K562 (cell line): ENCODE results near the gene RILP. TPM values are rescaled to one million over a fixed set of nuclear protein-coding genes. Genes with fewer than 3 reads are reported as not detected.

ENCODE experiments used
- ATAC-seq: fragments of 200-7000 bp; cut with Tn5 transposase; 3 replicates; pipeline ENCODE4 v1.9.1; 2020; ENCODE audit warnings: moderate library complexity
- BruUV-seq: library from RNA; stranded (reverse); fragments of 400-500 nt; replicated peaks from 2 replicates; lab custom pipeline; 2021; lab: Mats Ljungman, UMichigan
- CTCF ChIA-PET: fragments of 300-600 bp; formaldehyde crosslinking; extraction: SDS; loops from one replicate; lab custom pipeline; 2021; ENCODE audit warnings: low intra/inter-chr PET ratio; lab: Yijun Ruan, JAX
- POLR2A ChIA-PET: fragments of 300-600, 350-650 bp; sonication (Branson Sonifier 250); formaldehyde crosslinking; extraction: SDS; loops from one replicate; lab custom pipeline; 2021; ENCODE audit warnings: antibody characterized with exemption, inconsistent platforms; lab: Yijun Ruan, JAX
- DNase-seq, 4 experiments: peaks; one replicate each; pipeline versions ENCODE4 v3.0.0 to v3.0.0-alpha.2; 2011 to 2018; ENCODE audit warnings: low spot score in 3 of 4, mixed read lengths in 3 of 4; ENCODE audit errors: extremely low read depth in 1 of 4
- FAIRE-seq: peaks from 2 replicates; lab custom pipeline; 2011; peaks lifted over from hg19 to GRCh38; lab: Jason Lieb, UNC
- H2AFZ ChIP-seq: 2 replicates; pipeline ENCODE4 v1.6.0; 2011; ENCODE audit warnings: low read depth, low read length, control low read depth, inconsistent platforms
- H3K27ac ChIP-seq: fragments of 200-600 bp; 3 replicates; pipeline ENCODE4 v1.8.0; 2011; ENCODE audit warnings: low read depth, mild to moderate bottlenecking, control low read depth, inconsistent platforms, low read length, moderate library complexity, mixed read lengths; ENCODE audit errors: extremely low read depth
- H3K27me3 ChIP-seq, 2 experiments: fragments of 300-600 bp in 1 of 2; 2 replicates in 1 of 2; 3 replicates in 1 of 2; pipeline versions ENCODE4 v1.6.0 to v1.8.0; 2011; ENCODE audit warnings: inconsistent platforms in 2 of 2, low read length in 2 of 2, mild to moderate bottlenecking in 1 of 2, mixed read lengths in 1 of 2, moderate library complexity in 1 of 2; ENCODE audit not compliant: control insufficient read depth in 2 of 2, insufficient read depth in 2 of 2
- H3K36me3 ChIP-seq: fragments of 300-600 bp; 3 replicates; pipeline ENCODE4 v1.8.0; 2011; ENCODE audit warnings: mild to moderate bottlenecking, low read length, inconsistent platforms; ENCODE audit not compliant: control insufficient read depth, insufficient read depth
- H3K4me1 ChIP-seq, 2 experiments: fragments of 200-600 bp in 1 of 2; replicated peaks in 1 of 2; 2 replicates in 1 of 2; 3 replicates in 1 of 2; pipeline versions ENCODE4 v1.5.1 to v1.8.0; 2011; ENCODE audit warnings: inconsistent platforms in 2 of 2, low read length in 2 of 2, mild to moderate bottlenecking in 1 of 2, mixed read lengths in 1 of 2, moderate library complexity in 1 of 2; ENCODE audit not compliant: control insufficient read depth in 2 of 2, insufficient read depth in 2 of 2
- H3K4me2 ChIP-seq: 2 replicates; pipeline ENCODE4 v1.6.1; 2011; ENCODE audit warnings: low read length, control low read depth, inconsistent platforms, mixed read lengths; ENCODE audit not compliant: insufficient read depth
- H3K4me3 ChIP-seq: fragments of 200-600 bp; sonication (generic), shearing (Covaris generic); 2 replicates; pipeline ENCODE4 v1.5.1; 2016; ENCODE audit warnings: control low read depth, inconsistent platforms
- H3K79me2 ChIP-seq: fragments of 200-600 bp; 3 replicates; pipeline ENCODE4 v1.8.0; 2011; ENCODE audit warnings: low read length, inconsistent platforms; ENCODE audit not compliant: control insufficient read depth, insufficient read depth
- H3K9ac ChIP-seq, 2 experiments: 2 replicates each; pipeline versions ENCODE4 v1.6.0 to v1.6.1; 2011; ENCODE audit warnings: low read depth in 2 of 2, low read length in 2 of 2, control low read depth in 1 of 2, inconsistent platforms in 1 of 2, mild to moderate bottlenecking in 1 of 2, mixed read lengths in 1 of 2; ENCODE audit not compliant: insufficient read depth in 1 of 2
- H3K9me1 ChIP-seq: one replicate; pipeline ENCODE4 v1.6.0; 2011; ENCODE audit warnings: inconsistent platforms, mild to moderate bottlenecking, low read length, moderate library complexity; ENCODE audit not compliant: control insufficient read depth, insufficient read depth
- H3K9me3 ChIP-seq: replicated peaks from 2 replicates; pipeline ENCODE4 v1.5.1; 2011; ENCODE audit warnings: low read depth, low read length, inconsistent platforms; ENCODE audit not compliant: control insufficient read depth, insufficient read depth
- H4K20me1 ChIP-seq: replicated peaks from 2 replicates; pipeline ENCODE4 v1.6.1; 2011; ENCODE audit warnings: low read length, inconsistent platforms, mixed read lengths; ENCODE audit not compliant: control insufficient read depth, insufficient read depth
- FOXA3 ChIP-seq, 2 experiments: fragments of 450-650 bp in 1 of 2; sonication (generic) in 1 of 2; formaldehyde crosslinking; IDR thresholded peaks in 1 of 2; conservative IDR thresholded peaks in 1 of 2; 2 replicates each; pipeline versions ENCODE4 v1.4.0 to v1.8.0; 2020 to 2022; ENCODE audit warnings: mild to moderate bottlenecking in 2 of 2, missing genetic modification reagents in 1 of 2
- MCM3 ChIP-seq: fragments of 450-650 bp; IDR thresholded peaks from 2 replicates; pipeline ENCODE4 v1.6.1; 2016
- NFATC3 ChIP-seq: fragments of 450-650 bp; IDR thresholded peaks from 2 replicates; pipeline ENCODE4 v1.6.1; 2017; ENCODE audit warnings: mild to moderate bottlenecking
- NFYB ChIP-seq: IDR thresholded peaks from 2 replicates; pipeline ENCODE4 v1.6.1; 2011; ENCODE audit warnings: mild to moderate bottlenecking, moderate library complexity; ENCODE audit not compliant: insufficient read length; ENCODE audit errors: extremely low read depth
- NONO ChIP-seq, 2 experiments: fragments of 200-400 bp in 1 of 2; fragments of 450-650 bp in 1 of 2; formaldehyde crosslinking in 1 of 2; IDR thresholded peaks; 2 replicates each; pipeline ENCODE4 v1.6.1; 2017; ENCODE audit warnings: low read depth in 2 of 2, mild to moderate bottlenecking in 2 of 2, moderate library complexity in 2 of 2, low read length in 1 of 2
- PATZ1 ChIP-seq: fragments of 250-450 bp; sonication (Bioruptor Pico); IDR thresholded peaks from 2 replicates; pipeline ENCODE4 v1.5.0; 2020; ENCODE audit warnings: mild to moderate bottlenecking, borderline replicate concordance
- PRMT5 ChIP-seq: sonication (generic); formaldehyde crosslinking; IDR thresholded peaks from 2 replicates; pipeline ENCODE4 v1.5.0; 2020; ENCODE audit warnings: missing genetic modification reagents
- SNIP1 ChIP-seq: fragments of 450-650 bp; IDR thresholded peaks from 2 replicates; pipeline ENCODE4 v1.7.1; 2017; ENCODE audit warnings: low read depth, mild to moderate bottlenecking
- SRF ChIP-seq, 2 experiments: fragments of 250-450, 450-650 bp in 1 of 2; sonication (Bioruptor Pico) in 1 of 2; sonication (generic) in 1 of 2; formaldehyde crosslinking; IDR thresholded peaks; 2 replicates each; pipeline versions ENCODE4 v1.5.0 to v1.5.1; 2020 to 2022; ENCODE audit warnings: mild to moderate bottlenecking in 1 of 2, missing genetic modification reagents in 1 of 2
- ZNF174 ChIP-seq: fragments of 250-450 bp; sonication (Bioruptor Pico); IDR thresholded peaks from 2 replicates; pipeline ENCODE4 v1.4.0; 2020; ENCODE audit warnings: mild to moderate bottlenecking
- ZNF263 ChIP-seq: sonication (generic); formaldehyde crosslinking; IDR thresholded peaks from 2 replicates; pipeline ENCODE4 v1.8.0; 2022; ENCODE audit warnings: mild to moderate bottlenecking, missing genetic modification reagents, borderline replicate concordance
- WGBS: fragments of 100-300 bp; shearing (Covaris generic); methylation state at CpG from one replicate; pipeline ENCODE4 v1.1.6; 2016; ENCODE audit warnings: low coverage, mixed read lengths; ENCODE audit not compliant: insufficient coverage; ENCODE audit errors: missing lambda C conversion rate; 5-methylcytosine and 5-hydroxymethylcytosine counted together
- in situ Hi-C: fragments of 300-500 bp; cut with MboI; formaldehyde crosslinking; loops from 4 replicates; pipeline ENCODE4 v1.15.0; 2018; ENCODE audit warnings: inconsistent platforms, mixed read lengths
- intact Hi-C: fragments of 100-400 bp; cut with micrococcal nuclease; formaldehyde crosslinking; loops from 2 replicates; pipeline ENCODE4 v1.14.2; 2022
- polyA plus RNA-seq, 8 experiments: library from polyadenylated mRNA; depleted of rRNA in 4 of 8; stranded (reverse) in 5 of 8; unstranded in 3 of 8; fragments of >200 nt; fragmentation: Nextera tagmentation in 2 of 8; fragmentation: Illumina TruSeq in 1 of 8; extraction: Ambion mirVana in 2 of 8; extraction: Trizol in 1 of 8; gene quantifications; 2 replicates each; pipeline versions ENCODE4 v1.2.1 to v1.2.3, GENCODE V29; 2011 to 2014; ENCODE audit warnings: inconsistent platforms in 1 of 8, missing spikeins in 1 of 8
- total RNA-seq, 7 experiments: library from RNA; depleted of rRNA in 6 of 7; stranded (reverse); fragments of >200 nt in 6 of 7; fragmentation: Illumina TruSeq in 2 of 7; extraction: Trizol in 2 of 7; gene quantifications; 2 replicates each; pipeline versions ENCODE4 v1.2.1 to v1.2.3, GENCODE V29; 2011 to 2021; ENCODE audit warnings: low replicate concordance in 1 of 7
- TF ChIP-seq, protein P1 (sequence below), 3 experiments: IDR thresholded peaks in 2 of 3; conservative IDR thresholded peaks in 1 of 3; 2 replicates each; pipeline ENCODE4 v1.5.1; 2011 to 2012; ENCODE audit warnings: low read length in 3 of 3, mild to moderate bottlenecking in 3 of 3, control low read depth in 2 of 3, improper control_type of control experiment in 1 of 3, inconsistent platforms in 1 of 3, low read depth in 1 of 3, mixed read lengths in 1 of 3, moderate library complexity in 1 of 3; ENCODE audit not compliant: insufficient read depth in 2 of 3
- TF ChIP-seq, protein P2 (sequence below): sonication (generic); formaldehyde crosslinking; IDR thresholded peaks from 2 replicates; pipeline ENCODE4 v1.8.0; 2022; ENCODE audit warnings: mild to moderate bottlenecking, missing genetic modification reagents

The RILP gene
- total and polyA plus RNA-seq, 9 of the 15 experiments (the other 6 are each of a cell fraction or from before 2014, with no cell fraction given) = 0.75 to 54.9 (median 27.8) TPM

DNA sequence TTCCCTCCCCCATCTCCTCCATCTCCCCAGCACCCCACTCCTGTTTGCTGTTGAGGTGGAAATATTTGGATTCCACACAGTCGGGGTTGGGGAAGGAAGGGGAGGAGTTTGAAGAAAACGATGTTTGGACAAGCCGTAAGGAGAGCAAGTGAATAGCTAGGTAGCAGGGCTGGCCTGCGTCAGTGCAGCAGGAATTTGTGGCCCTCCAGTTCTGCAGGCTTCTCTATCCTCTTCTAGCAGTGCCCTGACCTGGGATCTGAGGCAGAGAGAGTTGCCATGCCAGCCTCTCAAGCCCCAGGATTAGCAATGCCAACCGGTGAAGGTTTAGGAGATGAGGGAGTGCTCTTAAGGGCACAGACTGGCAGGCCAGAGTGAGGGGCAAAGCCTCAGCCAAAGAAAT is 48.0 kb upstream of the RILP start:
- no peak for ATAC-seq
- in situ Hi-C loops = no loop called here
- POLR2A ChIA-PET = no interaction called here

More for the DNA sequence above, 48.0 kb upstream of the RILP start:
- Histone ChIP-seq H3K4me3 (no peak overlapping the region), H3K27ac (no peak overlapping the region), H3K4me2 (no peak overlapping the region), H4K20me1 (no peaks in the 10 kb centered on the region), H3K9me1 (no peaks in the 10 kb centered on the region), H3K9me3 (no peaks in the 10 kb centered on the region), H2AFZ (peak overlapping the region; percentile 51; the same call in 1 of the 2 replicates), H3K4me1 (no peaks in the 10 kb centered on the region), H3K79me2 (no peaks in the 10 kb centered on the region), H3K27me3 (no peaks in the 10 kb centered on the region), H3K36me3 (no peaks in the 10 kb centered on the region), H3K9ac (no peak overlapping the region)
- CTCF ChIA-PET = no interaction called here
- FAIRE-seq (no peak), DNase-seq (no peak)
- WGBS = 56% methylated on average over 5 of the region's 5 CpGs
- no TSS peak for BruUV-seq
- intact Hi-C loops = no loop called here
- TF ChIP-seq SNIP1 (no peak), PATZ1 (CRISPR knock-in tag) (no peak), ZNF263 (no peak), NONO (IDR thresholded peaks at IDR 0.05; ENCODE audit: low read depth in 2 of 2, low read length in 1 of 2) (no peak), NFYB (no peak), PRMT5 (no peak), ZNF174 (CRISPR knock-in tag) (no peak), MCM3 (no peak), SRF (CRISPR knock-in tag; IDR thresholded peaks at IDR 0.05) (no peak), FOXA3 (CRISPR knock-in tag; conservative IDR thresholded peaks at IDR 0.05 in 1 of 2, IDR thresholded peaks at IDR 0.05 in 1 of 2) (no peak), NFATC3 (no peak)
- TF ChIP-seq, protein P1, sequence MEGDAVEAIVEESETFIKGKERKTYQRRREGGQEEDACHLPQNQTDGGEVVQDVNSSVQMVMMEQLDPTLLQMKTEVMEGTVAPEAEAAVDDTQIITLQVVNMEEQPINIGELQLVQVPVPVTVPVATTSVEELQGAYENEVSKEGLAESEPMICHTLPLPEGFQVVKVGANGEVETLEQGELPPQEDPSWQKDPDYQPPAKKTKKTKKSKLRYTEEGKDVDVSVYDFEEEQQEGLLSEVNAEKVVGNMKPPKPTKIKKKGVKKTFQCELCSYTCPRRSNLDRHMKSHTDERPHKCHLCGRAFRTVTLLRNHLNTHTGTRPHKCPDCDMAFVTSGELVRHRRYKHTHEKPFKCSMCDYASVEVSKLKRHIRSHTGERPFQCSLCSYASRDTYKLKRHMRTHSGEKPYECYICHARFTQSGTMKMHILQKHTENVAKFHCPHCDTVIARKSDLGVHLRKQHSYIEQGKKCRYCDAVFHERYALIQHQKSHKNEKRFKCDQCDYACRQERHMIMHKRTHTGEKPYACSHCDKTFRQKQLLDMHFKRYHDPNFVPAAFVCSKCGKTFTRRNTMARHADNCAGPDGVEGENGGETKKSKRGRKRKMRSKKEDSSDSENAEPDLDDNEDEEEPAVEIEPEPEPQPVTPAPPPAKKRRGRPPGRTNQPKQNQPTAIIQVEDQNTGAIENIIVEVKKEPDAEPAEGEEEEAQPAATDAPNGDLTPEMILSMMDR (IDR thresholded peaks at IDR 0.05 in 2 of 3, conservative IDR thresholded peaks at IDR 0.05 in 1 of 3; ENCODE audit: insufficient read depth in 2 of 3, low read depth in 1 of 3, low read length in 3 of 3) = no peak
- TF ChIP-seq, protein P2, sequence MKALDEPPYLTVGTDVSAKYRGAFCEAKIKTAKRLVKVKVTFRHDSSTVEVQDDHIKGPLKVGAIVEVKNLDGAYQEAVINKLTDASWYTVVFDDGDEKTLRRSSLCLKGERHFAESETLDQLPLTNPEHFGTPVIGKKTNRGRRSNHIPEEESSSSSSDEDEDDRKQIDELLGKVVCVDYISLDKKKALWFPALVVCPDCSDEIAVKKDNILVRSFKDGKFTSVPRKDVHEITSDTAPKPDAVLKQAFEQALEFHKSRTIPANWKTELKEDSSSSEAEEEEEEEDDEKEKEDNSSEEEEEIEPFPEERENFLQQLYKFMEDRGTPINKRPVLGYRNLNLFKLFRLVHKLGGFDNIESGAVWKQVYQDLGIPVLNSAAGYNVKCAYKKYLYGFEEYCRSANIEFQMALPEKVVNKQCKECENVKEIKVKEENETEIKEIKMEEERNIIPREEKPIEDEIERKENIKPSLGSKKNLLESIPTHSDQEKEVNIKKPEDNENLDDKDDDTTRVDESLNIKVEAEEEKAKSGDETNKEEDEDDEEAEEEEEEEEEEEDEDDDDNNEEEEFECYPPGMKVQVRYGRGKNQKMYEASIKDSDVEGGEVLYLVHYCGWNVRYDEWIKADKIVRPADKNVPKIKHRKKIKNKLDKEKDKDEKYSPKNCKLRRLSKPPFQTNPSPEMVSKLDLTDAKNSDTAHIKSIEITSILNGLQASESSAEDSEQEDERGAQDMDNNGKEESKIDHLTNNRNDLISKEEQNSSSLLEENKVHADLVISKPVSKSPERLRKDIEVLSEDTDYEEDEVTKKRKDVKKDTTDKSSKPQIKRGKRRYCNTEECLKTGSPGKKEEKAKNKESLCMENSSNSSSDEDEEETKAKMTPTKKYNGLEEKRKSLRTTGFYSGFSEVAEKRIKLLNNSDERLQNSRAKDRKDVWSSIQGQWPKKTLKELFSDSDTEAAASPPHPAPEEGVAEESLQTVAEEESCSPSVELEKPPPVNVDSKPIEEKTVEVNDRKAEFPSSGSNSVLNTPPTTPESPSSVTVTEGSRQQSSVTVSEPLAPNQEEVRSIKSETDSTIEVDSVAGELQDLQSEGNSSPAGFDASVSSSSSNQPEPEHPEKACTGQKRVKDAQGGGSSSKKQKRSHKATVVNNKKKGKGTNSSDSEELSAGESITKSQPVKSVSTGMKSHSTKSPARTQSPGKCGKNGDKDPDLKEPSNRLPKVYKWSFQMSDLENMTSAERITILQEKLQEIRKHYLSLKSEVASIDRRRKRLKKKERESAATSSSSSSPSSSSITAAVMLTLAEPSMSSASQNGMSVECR = no peak
